Subcutaneous abdominal adipose tissue (tissue), 5 donors: ENCODE results near the gene ZMPSTE24.

Source experiments
- H3K27ac ChIP-seq: one replicate; pipeline ENCODE4 v1.7.0; 2013; ENCODE audit warnings: low read depth, mild to moderate bottlenecking, inconsistent platforms, low read length, moderate library complexity
- H3K27me3 ChIP-seq, 5 donors: one replicate each; pipeline ENCODE4 v1.7.0; 2013; ENCODE audit warnings: low read length in 5 of 5, inconsistent platforms in 1 of 5; ENCODE audit not compliant: control insufficient read depth in 5 of 5, insufficient read depth in 4 of 5
- H3K36me3 ChIP-seq, 5 donors: one replicate each; pipeline ENCODE4 v1.7.0; 2013; ENCODE audit warnings: low read length in 5 of 5; ENCODE audit not compliant: control insufficient read depth in 5 of 5, insufficient read depth in 5 of 5
- H3K4me1 ChIP-seq, 5 donors: one replicate each; pipeline ENCODE4 v1.7.0; 2013; ENCODE audit warnings: low read length in 5 of 5, mild to moderate bottlenecking in 3 of 5, moderate library complexity in 1 of 5; ENCODE audit not compliant: control insufficient read depth in 5 of 5, insufficient read depth in 5 of 5
- H3K4me3 ChIP-seq, 5 donors: one replicate each; pipeline ENCODE4 v1.7.0; 2013; ENCODE audit warnings: low read length in 5 of 5, low read depth in 1 of 5
- H3K9ac ChIP-seq, 5 donors: one replicate each; pipeline ENCODE4 v1.7.0; 2013; ENCODE audit warnings: low read length in 5 of 5, mild to moderate bottlenecking in 4 of 5, moderate library complexity in 3 of 5
- H3K9me3 ChIP-seq, 5 donors: one replicate each; pipeline ENCODE4 v1.7.0; 2013; ENCODE audit warnings: low read length in 5 of 5; ENCODE audit not compliant: control insufficient read depth in 5 of 5
- donor health status: healthy.
- donor health status: healthy.
- donor health status: healthy.
- donor health status: healthy.
- donor health status: healthy.

The ZMPSTE24 gene

GRCh38 chr1:40256401-40257084 lies 1.5 kb upstream of the ZMPSTE24 start:
- peak overlapping the region in 4 of 5 donors; percentile 98 to 100 (median 99) for H3K9ac ChIP-seq

GRCh38 chr1:40257313-40257687 lies 736 bp upstream of the ZMPSTE24 start:
- Histone ChIP-seq H3K9me3 (no peaks in the 10 kb centered on the region), H3K27ac (peak overlapping the region; percentile 99), H3K27me3 (no peaks in the 10 kb centered on the region), H3K4me3 (peak overlapping the region; percentile 92 to 99 (median 97)), H3K9ac (peak overlapping the region; percentile 98 to 100 (median 99)), H3K36me3 (peaks cover 10 to 23% (median 16%) of the 10 kb centered on the region in 5 donors), H3K4me1 (peaks cover 0 to 36% (median 27%) of the 10 kb centered on the region in 5 donors)

More at GRCh38 chr1:40256401-40257084, 1.5 kb upstream of the ZMPSTE24 start:
- Histone ChIP-seq H3K36me3 (peaks cover 5 to 15% (median 12%) of the 10 kb centered on the region in 5 donors), H3K4me1 (peaks cover 0 to 36% (median 27%) of the 10 kb centered on the region in 5 donors), H3K9me3 (no peaks in the 10 kb centered on the region), H3K27me3 (no peaks in the 10 kb centered on the region), H3K27ac (peak overlapping the region; percentile 99), H3K4me3 (peak overlapping the region; percentile 92 to 99 (median 97))

GRCh38 chr1:40258445-40258769 lies 371 bp downstream of the ZMPSTE24 start:
- H3K36me3 ChIP-seq: peaks cover 21 to 33% (median 26%) of the 10 kb centered on the region in 5 donors
- no peaks in the 10 kb centered on the region for H3K27me3 ChIP-seq
- no peaks in the 10 kb centered on the region for H3K9me3 ChIP-seq
- H3K4me1 ChIP-seq: peaks cover 0 to 42% (median 34%) of the 10 kb centered on the region in 5 donors
- H3K27ac ChIP-seq: peak overlapping the region; percentile 89
- H3K4me3 ChIP-seq: peak overlapping the region; percentile 92 to 99 (median 99)
- H3K9ac ChIP-seq: peak overlapping the region; percentile 93 to 100 (median 99)

DNA sequence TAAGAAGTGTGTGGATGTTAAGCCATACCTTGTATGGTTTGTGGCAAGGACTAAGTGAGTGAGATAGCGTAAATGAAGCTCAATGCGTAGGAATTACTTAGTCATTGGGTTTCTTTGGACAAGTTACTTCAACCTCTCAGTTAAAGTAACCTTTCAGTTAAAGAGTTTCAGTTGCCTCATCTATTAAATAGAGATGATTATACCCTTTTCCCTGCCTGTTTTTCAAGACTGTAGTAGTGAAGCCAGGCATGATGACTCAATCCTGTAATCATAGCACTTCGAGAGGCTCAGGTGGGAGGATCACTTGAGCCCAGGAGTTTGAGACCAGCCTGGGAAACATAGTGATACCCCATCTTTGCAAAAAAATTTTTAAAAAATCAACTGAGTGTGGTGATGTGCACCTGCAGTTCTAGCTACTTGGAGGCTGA lies 6.3 kb downstream of the ZMPSTE24 start:
- no peak overlapping the region for H3K4me3 ChIP-seq
- H3K4me1 ChIP-seq: peaks cover 3 to 23% (median 13%) of the 10 kb centered on the region in 5 donors
- no peak overlapping the region for H3K9ac ChIP-seq
- H3K36me3 ChIP-seq: peaks cover 25 to 67% (median 40%) of the 10 kb centered on the region in 5 donors
- H3K9me3 ChIP-seq: no peaks in the 10 kb centered on the region
- H3K27ac ChIP-seq: no peak overlapping the region
- H3K27me3 ChIP-seq: no peaks in the 10 kb centered on the region

- Histone ChIP-seq H3K9me3 (no peaks in the 10 kb centered on the region), H3K9ac (no peak overlapping the region), H3K4me3 (no peak overlapping the region), H3K27ac (no peak overlapping the region), H3K4me1 (peaks cover 3 to 15% (median 9%) of the 10 kb centered on the region in 5 donors), H3K27me3 (no peaks in the 10 kb centered on the region), H3K36me3 (peaks cover 33 to 74% (median 46%) of the 10 kb centered on the region in 5 donors)
Measured at GRCh38 chr1:40265298-40265697, 7.3 kb downstream of the ZMPSTE24 start.

GRCh38 chr1:40265919-40266318 lies 7.9 kb downstream of the ZMPSTE24 start:
- H3K9me3 ChIP-seq: no peaks in the 10 kb centered on the region
- H3K4me3 ChIP-seq: no peak overlapping the region
- no peak overlapping the region for H3K9ac ChIP-seq
- peaks cover 3 to 15% (median 9%) of the 10 kb centered on the region in 5 donors for H3K4me1 ChIP-seq
- peaks cover 34 to 74% (median 48%) of the 10 kb centered on the region in 5 donors for H3K36me3 ChIP-seq
- H3K27ac ChIP-seq: peak overlapping the region; percentile 26
- no peaks in the 10 kb centered on the region for H3K27me3 ChIP-seq

GRCh38 chr1:40266786-40267535 lies 8.9 kb downstream of the ZMPSTE24 start:
- Histone ChIP-seq H3K9me3 (no peaks in the 10 kb centered on the region), H3K9ac (no peak overlapping the region), H3K4me3 (no peak overlapping the region), H3K4me1 (peaks cover 3 to 15% (median 9%) of the 10 kb centered on the region in 5 donors), H3K27me3 (no peaks in the 10 kb centered on the region), H3K27ac (peak overlapping the region; percentile 72), H3K36me3 (peaks cover 39 to 73% (median 48%) of the 10 kb centered on the region in 5 donors)

GRCh38 chr1:40267767-40268187 lies 9.7 kb downstream of the ZMPSTE24 start:
- H3K36me3 ChIP-seq: peaks cover 39 to 73% (median 50%) of the 10 kb centered on the region in 5 donors
- no peak overlapping the region for H3K9ac ChIP-seq
- no peaks in the 10 kb centered on the region for H3K27me3 ChIP-seq
- no peaks in the 10 kb centered on the region for H3K9me3 ChIP-seq
- no peak overlapping the region for H3K4me3 ChIP-seq
- H3K4me1 ChIP-seq: peaks cover 3 to 15% (median 6%) of the 10 kb centered on the region in 5 donors
- peak overlapping the region; percentile 72 for H3K27ac ChIP-seq

DNA sequence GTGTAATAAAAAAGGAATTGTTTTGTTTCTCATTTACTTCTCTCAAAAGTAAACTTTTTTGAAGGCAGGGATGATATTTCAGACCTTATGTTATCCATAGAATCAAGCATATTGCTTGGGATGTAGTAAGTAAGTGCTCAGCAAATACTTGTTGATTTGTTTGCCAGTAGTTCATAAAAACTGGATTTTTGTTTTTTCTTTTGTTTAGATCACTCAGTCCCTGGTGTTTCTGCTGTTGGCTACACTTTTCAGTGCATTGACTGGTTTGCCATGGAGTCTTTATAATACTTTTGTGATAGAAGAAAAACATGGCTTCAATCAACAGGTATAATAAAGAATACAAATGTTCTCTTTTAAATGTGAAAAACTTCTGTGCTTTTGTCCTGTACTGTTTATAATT lies 10.2 kb downstream of the ZMPSTE24 start:
- H3K4me3 ChIP-seq: no peak overlapping the region
- H3K36me3 ChIP-seq: peaks cover 34 to 73% (median 49%) of the 10 kb centered on the region in 5 donors
- H3K9me3 ChIP-seq: no peaks in the 10 kb centered on the region
- no peaks in the 10 kb centered on the region for H3K27me3 ChIP-seq
- H3K4me1 ChIP-seq: peaks cover 3 to 10% (median 3%) of the 10 kb centered on the region in 5 donors
- peak overlapping the region; percentile 72 for H3K27ac ChIP-seq
- H3K9ac ChIP-seq: no peak overlapping the region
